ENCODE data around the gene CA9. TPM values are rescaled to one million over a fixed set of nuclear protein-coding genes. Genes with fewer than 3 reads are reported as not detected.
"Not testable (repeated sequence)": the region's sequence is repeated elsewhere in the genome, so short reads cannot be mapped to it uniquely, and the experiment has no call there.

The CA9 gene
- total RNA-seq, 2 experiments from 2014 or later = not detected

DNA sequence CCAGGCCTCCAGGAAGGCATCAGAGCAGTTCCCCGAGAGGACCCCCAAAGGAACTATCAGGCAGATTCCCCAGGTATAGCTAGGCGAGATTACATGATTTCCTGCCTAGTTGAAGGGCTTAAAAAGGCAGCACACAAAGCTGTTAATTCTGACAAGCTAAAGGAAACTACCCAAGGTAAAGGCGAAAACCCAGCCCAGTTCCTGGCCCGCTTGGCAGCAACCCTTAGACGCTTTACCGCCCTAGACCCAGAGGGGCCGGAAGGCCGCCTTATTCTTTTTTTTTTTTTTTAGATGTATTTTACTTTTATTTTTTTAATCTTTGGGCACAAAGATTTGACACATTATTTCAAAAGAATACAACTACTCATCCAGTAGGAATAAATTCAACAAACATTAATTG lies 35.0 kb upstream of the CA9 start:
- Mint-ChIP-seq H3K4me1 (ENCODE audit: low read depth) (peaks cover 70% of the 10 kb centered on the region), H3K27ac (peak overlapping the region; percentile 73)
- H3K27me3 ChIP-seq (ENCODE audit: control insufficient read depth in 1 of 2, insufficient read depth in 2 of 2, low read length in 2 of 2); H3K9me3 ChIP-seq (ENCODE audit: control insufficient read depth in 1 of 2, insufficient read depth in 1 of 2, low read length in 2 of 2); H3K4me3 Mint-ChIP-seq; H3K9me3 Mint-ChIP-seq; H3K36me3 Mint-ChIP-seq (ENCODE audit: low read depth); H3K4me3 ChIP-seq (ENCODE audit: low read length); intact Hi-C loops (cut with DNase I, micrococcal nuclease); H3K27me3 Mint-ChIP-seq; H3K36me3 ChIP-seq (ENCODE audit: insufficient read depth, low read length): not testable (repeated sequence)
- CTCF ChIA-PET = interaction anchor here (1.0 to 1.4 kb wide), 3 partner anchors 9 to 27 kb away, joined by 3 to 4 read pairs (median 4); partner anchors contain the start of genes CCDC107 and RMRP
- Histone ChIP-seq H3K4me1 (ENCODE audit: insufficient read depth, low read length) (peaks cover 38% of the 10 kb centered on the region), H3K27ac (ENCODE audit: low read depth in 1 of 2, low read length in 2 of 2) (peak overlapping the region in 1 of 2 donors; percentile 38)
- ATAC-seq (ENCODE audit: poor library complexity) = peak; percentile 44
- peak in 5 of 14 experiments; percentile 25 to 78 (median 68) for DNase-seq
- POLR2A ChIA-PET = interaction anchor here (1.0 to 1.4 kb wide), 4 partner anchors 9 to 94 kb away, joined by 3 to 5 read pairs (median 4); partner anchors contain the start of genes CCDC107, CREB3, RMRP and TLN1

DNA sequence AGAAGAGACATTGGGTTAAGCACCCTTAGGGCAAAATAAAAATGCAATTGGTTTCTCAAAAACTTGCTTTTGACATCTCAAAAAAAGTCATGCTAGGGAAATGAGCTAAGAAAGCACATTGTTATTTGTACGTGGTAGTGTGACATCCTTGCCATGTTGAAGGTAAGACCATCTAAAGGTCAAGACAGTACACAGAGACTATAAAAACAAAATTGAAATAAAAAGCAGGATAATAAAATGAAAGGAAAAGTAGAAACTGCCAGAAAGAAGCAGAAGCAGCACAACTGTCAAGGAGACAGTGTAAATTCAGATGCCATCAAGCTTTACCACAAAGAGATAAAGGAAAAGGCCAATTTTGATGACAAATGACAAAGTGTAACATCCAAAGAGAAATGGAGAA lies 34.5 kb upstream of the CA9 start:
- peaks cover 70% of the 10 kb centered on the region for H3K4me1 Mint-ChIP-seq (ENCODE audit: low read depth)
- ATAC-seq (ENCODE audit: poor library complexity) = peak; percentile 24
- H3K4me3 ChIP-seq (ENCODE audit: low read length); H3K36me3 Mint-ChIP-seq (ENCODE audit: low read depth); DNase-seq; H3K9me3 ChIP-seq (ENCODE audit: control insufficient read depth in 1 of 2, insufficient read depth in 1 of 2, low read length in 2 of 2); H3K27me3 Mint-ChIP-seq; H3K27me3 ChIP-seq (ENCODE audit: control insufficient read depth in 1 of 2, insufficient read depth in 2 of 2, low read length in 2 of 2); H3K36me3 ChIP-seq (ENCODE audit: insufficient read depth, low read length); intact Hi-C loops (cut with DNase I, micrococcal nuclease); H3K9me3 Mint-ChIP-seq; H3K27ac ChIP-seq (ENCODE audit: low read depth in 1 of 2, low read length in 2 of 2): not testable (repeated sequence)
- ChIA-PET POLR2A (interaction anchor here (1.0 to 1.9 kb wide), 5 partner anchors 8 to 93 kb away, joined by 3 to 7 read pairs (median 5); partner anchors contain the start of genes CCDC107, CREB3, RMRP and TLN1), CTCF (interaction anchor here (1.0 to 2.0 kb wide), 4 partner anchors 8 to 36 kb away, joined by 3 to 5 read pairs (median 4); partner anchors contain the start of genes CCDC107 and RMRP)
- peaks cover 39% of the 10 kb centered on the region for H3K4me1 ChIP-seq (ENCODE audit: insufficient read depth, low read length)
- peak overlapping the region; percentile 73 for H3K27ac Mint-ChIP-seq
- H3K4me3 Mint-ChIP-seq = peak overlapping the region; percentile 42

DNA sequence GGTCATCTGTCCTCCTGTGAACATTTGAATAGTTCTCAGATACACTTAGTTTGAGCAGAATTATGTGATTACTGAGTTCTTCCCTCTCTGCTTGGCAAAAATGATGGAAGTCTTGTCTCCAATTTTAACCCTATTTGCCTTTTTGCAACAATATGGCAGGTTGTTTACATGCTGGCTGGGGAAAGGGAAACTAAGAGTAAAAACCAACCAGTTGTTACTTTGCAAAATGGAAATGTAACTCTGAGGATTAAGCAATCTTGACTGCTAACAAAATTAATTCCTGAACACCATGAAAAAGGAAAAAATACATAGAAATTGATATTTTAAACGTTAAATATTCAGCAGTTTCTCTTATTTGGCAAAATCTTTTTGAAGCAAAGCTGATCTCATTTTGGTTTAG lies 34.1 kb upstream of the CA9 start:
- TF ChIP-seq, protein P1, sequence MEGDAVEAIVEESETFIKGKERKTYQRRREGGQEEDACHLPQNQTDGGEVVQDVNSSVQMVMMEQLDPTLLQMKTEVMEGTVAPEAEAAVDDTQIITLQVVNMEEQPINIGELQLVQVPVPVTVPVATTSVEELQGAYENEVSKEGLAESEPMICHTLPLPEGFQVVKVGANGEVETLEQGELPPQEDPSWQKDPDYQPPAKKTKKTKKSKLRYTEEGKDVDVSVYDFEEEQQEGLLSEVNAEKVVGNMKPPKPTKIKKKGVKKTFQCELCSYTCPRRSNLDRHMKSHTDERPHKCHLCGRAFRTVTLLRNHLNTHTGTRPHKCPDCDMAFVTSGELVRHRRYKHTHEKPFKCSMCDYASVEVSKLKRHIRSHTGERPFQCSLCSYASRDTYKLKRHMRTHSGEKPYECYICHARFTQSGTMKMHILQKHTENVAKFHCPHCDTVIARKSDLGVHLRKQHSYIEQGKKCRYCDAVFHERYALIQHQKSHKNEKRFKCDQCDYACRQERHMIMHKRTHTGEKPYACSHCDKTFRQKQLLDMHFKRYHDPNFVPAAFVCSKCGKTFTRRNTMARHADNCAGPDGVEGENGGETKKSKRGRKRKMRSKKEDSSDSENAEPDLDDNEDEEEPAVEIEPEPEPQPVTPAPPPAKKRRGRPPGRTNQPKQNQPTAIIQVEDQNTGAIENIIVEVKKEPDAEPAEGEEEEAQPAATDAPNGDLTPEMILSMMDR (IDR thresholded peaks at IDR 0.05) = no peak
- peaks cover 8% of the 10 kb centered on the region for H3K36me3 Mint-ChIP-seq (ENCODE audit: low read depth)
- CTCF ChIA-PET = interaction anchor here (1.0 to 2.0 kb wide), 4 partner anchors 8 to 36 kb away, joined by 3 to 5 read pairs (median 4); partner anchors contain the start of genes CCDC107 and RMRP
- ATAC-seq (ENCODE audit: poor library complexity) (no peak), DNase-seq (no peak)
- peaks cover 43% of the 10 kb centered on the region for H3K4me1 ChIP-seq (ENCODE audit: insufficient read depth, low read length)
- peak overlapping the region; percentile 42 for H3K4me3 Mint-ChIP-seq
- intact Hi-C loops (cut with DNase I, micrococcal nuclease) = no loop called here
- no peaks in the 10 kb centered on the region for H3K9me3 Mint-ChIP-seq
- peaks cover 73% of the 10 kb centered on the region for H3K4me1 Mint-ChIP-seq (ENCODE audit: low read depth)
- H3K27ac ChIP-seq (ENCODE audit: low read depth in 1 of 2, low read length in 2 of 2) = no peak overlapping the region
- H3K4me3 ChIP-seq (ENCODE audit: low read length) = no peak overlapping the region
- no peaks in the 10 kb centered on the region for H3K27me3 Mint-ChIP-seq
- peak overlapping the region; percentile 73 for H3K27ac Mint-ChIP-seq
- no peaks in the 10 kb centered on the region for H3K36me3 ChIP-seq (ENCODE audit: insufficient read depth, low read length)
- POLR2A ChIA-PET = interaction anchor here (0.6 to 1.9 kb wide), 5 partner anchors 8 to 93 kb away, joined by 3 to 7 read pairs (median 3); partner anchors contain the start of genes CREB3 and TLN1
- H3K27me3 ChIP-seq (ENCODE audit: control insufficient read depth in 1 of 2, insufficient read depth in 2 of 2, low read length in 2 of 2) = no peaks in the 10 kb centered on the region
- H3K9me3 ChIP-seq (ENCODE audit: control insufficient read depth in 1 of 2, insufficient read depth in 1 of 2, low read length in 2 of 2) = no peaks in the 10 kb centered on the region

DNA sequence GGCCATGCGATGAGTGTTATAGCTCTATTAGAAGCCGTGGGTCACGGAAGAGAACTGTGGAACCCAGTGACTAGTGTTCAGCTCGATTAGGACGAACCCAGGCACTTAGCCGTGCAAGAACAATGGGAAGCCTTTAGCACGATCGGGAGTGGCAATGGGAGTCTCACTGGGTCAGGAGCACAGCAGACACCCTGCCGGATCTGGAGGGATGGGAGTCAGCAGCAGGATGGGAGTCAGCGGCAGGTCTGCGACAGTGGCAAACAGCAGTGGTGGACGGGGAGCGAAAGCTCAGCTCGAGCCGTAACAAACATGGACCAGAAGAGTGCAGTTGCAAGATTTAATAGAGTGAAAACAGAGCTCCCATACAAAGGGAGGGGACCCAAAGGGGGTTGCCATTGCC lies 33.3 kb upstream of the CA9 start:
- intact Hi-C loops (cut with DNase I, micrococcal nuclease); H3K27me3 ChIP-seq (ENCODE audit: control insufficient read depth in 1 of 2, insufficient read depth in 2 of 2, low read length in 2 of 2); DNase-seq; H3K27ac ChIP-seq (ENCODE audit: low read depth in 1 of 2, low read length in 2 of 2); H3K9me3 Mint-ChIP-seq; H3K9me3 ChIP-seq (ENCODE audit: control insufficient read depth in 1 of 2, insufficient read depth in 1 of 2, low read length in 2 of 2); H3K36me3 Mint-ChIP-seq (ENCODE audit: low read depth); ATAC-seq (ENCODE audit: poor library complexity); H3K36me3 ChIP-seq (ENCODE audit: insufficient read depth, low read length); H3K27me3 Mint-ChIP-seq; H3K4me3 ChIP-seq (ENCODE audit: low read length): not testable (repeated sequence)
- H3K4me1 Mint-ChIP-seq (ENCODE audit: low read depth) = peaks cover 74% of the 10 kb centered on the region
- CTCF ChIA-PET = interaction anchor here (2.0 kb wide), 1 partner anchor 37 kb away, joined by 5 read pairs; no protein-coding TSS in a partner anchor
- peak overlapping the region; percentile 42 for H3K4me3 Mint-ChIP-seq
- POLR2A ChIA-PET = interaction anchor here (0.9 to 1.9 kb wide), 2 partner anchors 21 to 23 kb away, joined by 3 to 7 read pairs; no protein-coding TSS in a partner anchor
- peak overlapping the region; percentile 65 for H3K27ac Mint-ChIP-seq
- H3K4me1 ChIP-seq (ENCODE audit: insufficient read depth, low read length) = peaks cover 50% of the 10 kb centered on the region

DNA sequence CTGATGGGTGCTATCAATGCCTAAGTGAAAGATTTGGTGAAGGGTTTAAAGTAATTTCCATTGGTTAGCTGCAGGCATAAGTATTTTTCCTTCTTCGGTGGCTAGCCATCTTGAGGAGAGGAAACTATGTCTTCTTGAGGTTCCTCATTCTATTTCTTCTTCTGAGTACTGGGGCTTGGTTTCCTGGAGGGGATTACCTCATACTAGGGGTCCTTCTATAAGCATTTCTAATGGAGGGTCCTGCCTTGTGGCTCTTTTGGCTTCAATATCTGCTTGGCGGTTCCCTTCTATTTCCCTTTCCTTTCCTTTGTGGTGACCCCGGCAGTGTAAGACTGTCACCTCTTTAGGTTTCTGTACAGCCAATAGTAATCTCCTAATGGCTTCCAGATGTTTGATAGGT lies 32.2 kb upstream of the CA9 start:
- POLR2A ChIA-PET; H3K27me3 Mint-ChIP-seq; H3K9me3 Mint-ChIP-seq; H3K36me3 ChIP-seq (ENCODE audit: insufficient read depth, low read length); ATAC-seq (ENCODE audit: poor library complexity); H3K4me3 ChIP-seq (ENCODE audit: low read length); H3K9me3 ChIP-seq (ENCODE audit: control insufficient read depth in 1 of 2, insufficient read depth in 1 of 2, low read length in 2 of 2); intact Hi-C loops (cut with DNase I, micrococcal nuclease); DNase-seq; H3K27me3 ChIP-seq (ENCODE audit: control insufficient read depth in 1 of 2, insufficient read depth in 2 of 2, low read length in 2 of 2); H3K27ac ChIP-seq (ENCODE audit: low read depth in 1 of 2, low read length in 2 of 2); CTCF ChIA-PET; H3K4me3 Mint-ChIP-seq: not testable (repeated sequence)
- Mint-ChIP-seq H3K27ac (peak overlapping the region; percentile 51), H3K36me3 (ENCODE audit: low read depth) (peaks cover 14% of the 10 kb centered on the region), H3K4me1 (ENCODE audit: low read depth) (peaks cover 73% of the 10 kb centered on the region)
- H3K4me1 ChIP-seq (ENCODE audit: insufficient read depth, low read length) = peaks cover 50% of the 10 kb centered on the region
